Femur (tissue), 1 donor: Measurements from ENCODE around the gene ABCF1.
A peak's percentile ranks its signal among the peaks of the same experiment; 100 is the strongest.
"Not testable (repeated sequence)": the region's sequence is repeated elsewhere in the genome, so short reads cannot be mapped to it uniquely, and the experiment has no call there.

Source experiments
- DNase-seq: peaks from one replicate; pipeline ENCODE4 v3.0.0-alpha.2; 2017

ABCF1 gene

DNA sequence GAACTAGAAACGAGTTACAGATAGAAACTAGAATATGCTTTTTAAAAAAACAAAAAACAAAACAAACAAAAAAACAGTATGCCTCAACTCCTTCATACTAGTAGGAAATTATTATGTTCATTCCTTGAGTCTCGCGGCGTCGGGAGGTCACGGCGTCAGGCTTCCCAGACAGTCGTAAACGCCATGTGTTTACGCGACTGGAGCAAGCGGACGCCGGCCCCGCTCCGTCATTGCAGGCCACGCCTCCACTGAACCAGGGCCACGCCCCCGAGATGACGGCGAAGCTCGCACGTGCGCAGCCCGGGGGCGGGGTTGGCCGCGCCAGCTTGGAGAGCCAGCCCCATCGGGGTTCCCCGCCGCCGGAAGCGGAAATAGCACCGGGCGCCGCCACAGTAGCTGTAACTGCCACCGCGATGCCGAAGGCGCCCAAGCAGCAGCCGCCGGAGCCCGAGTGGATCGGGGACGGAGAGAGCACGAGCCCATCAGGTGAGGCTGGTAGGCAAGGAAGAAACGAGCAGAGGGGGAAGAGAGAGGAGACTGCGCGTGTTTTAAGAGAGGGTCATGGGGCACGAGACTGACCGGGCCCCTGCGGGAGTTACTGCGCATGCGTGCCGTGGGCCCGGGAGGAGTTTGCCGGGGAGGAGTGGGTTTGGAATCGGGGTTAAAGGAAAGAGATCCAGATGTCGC lies at the start of gene ABCF1:
TSS of gene ABCF1 (plus strand) at position 368 of the 687 bp plus-strand sequence. CDS start at position 414, 46 bp downstream.
- peak; percentile 99 for DNase-seq

- DNase-seq, result not testable (repeated sequence)
Measured at GRCh38 chr6:30521952-30522351, 49.3 kb upstream of the ABCF1 start.

DNA sequence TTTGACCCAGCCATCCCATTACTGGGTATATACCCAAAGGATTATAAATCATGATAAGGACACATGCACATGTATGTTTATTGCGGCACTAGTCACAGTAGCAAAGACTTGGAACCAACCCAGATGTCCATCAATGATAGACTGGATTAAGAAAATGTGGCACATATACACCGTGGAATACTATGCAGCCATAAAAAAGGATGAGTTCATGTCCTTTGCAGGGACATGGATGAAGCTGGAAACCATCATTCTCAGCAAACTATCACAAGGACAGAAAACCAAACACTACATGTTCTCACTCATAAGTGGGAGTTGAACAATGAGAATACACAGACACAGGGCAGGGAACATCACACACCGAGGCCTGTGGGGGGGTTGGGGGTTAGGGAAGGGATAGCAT lies 44.8 kb upstream of the ABCF1 start:
- not testable (repeated sequence) for DNase-seq

DNA sequence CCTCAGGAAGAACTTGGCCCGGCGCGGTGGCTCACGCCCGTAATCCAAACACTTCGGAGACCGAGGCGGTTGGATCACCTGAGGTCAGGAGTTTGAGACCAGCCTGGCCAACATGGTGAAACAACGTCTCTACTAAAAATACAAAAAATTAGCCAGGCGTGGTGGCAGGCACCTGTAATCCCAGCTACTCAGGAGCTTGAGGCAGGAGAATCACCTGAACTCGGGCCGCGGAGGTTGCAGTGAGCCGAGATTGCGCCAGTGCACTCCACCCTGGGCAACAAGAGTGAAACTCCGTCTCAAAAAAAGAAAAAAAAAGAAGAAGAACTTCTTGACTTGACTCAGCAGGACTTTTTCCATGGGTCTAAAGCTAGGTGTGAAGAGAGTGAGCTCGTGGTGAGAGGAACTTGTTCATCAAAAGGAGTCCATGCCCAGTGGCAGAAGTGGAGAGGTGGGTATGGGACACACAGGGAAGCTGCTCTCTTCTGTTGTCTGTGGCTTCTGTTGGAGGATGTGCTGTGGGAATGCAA lies 41.8 kb upstream of the ABCF1 start:
- not testable (repeated sequence) for DNase-seq

DNA sequence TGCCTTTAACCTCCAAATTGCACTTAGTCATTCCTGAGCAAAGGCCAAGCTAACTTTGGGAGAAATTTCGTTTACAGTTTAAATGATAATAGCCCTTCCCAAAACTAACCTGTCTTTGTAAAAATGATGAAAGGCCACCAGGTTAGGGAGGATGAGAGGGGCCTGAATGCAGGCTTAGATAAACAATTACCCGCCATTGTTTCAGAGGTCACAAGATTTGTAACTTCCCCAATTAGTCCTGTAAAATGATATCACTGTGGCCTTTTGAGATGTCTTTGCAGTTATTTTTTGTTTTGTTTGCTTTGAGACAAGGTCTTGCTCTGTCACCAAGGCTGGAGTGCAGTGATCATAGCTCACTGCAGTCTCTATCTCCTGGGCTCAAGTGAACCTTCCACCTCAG lies 41.2 kb upstream of the ABCF1 start:
- no peak for DNase-seq

GRCh38 chr6:30533460-30534294 lies 37.6 kb upstream of the ABCF1 start:
- no peak for DNase-seq

DNA sequence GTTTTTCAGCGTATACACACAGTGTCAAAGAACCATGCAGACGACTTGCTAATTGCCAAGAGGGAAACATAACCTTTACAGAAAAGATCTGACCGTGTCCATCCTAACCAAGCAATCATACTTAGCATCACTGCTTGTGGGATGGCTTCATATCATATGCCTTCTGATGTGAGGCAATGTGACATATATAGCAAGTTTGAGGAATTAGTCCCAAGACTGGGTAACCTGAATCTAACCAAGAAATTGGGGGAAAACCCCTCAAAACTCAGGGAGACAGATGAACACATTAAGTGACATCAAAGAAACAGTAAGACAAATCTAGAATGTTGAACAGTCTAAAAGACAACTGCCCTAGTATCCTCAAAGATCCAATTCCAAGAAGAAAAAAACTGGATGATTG lies 33.3 kb upstream of the ABCF1 start:
- DNase-seq, result no peak

DNA sequence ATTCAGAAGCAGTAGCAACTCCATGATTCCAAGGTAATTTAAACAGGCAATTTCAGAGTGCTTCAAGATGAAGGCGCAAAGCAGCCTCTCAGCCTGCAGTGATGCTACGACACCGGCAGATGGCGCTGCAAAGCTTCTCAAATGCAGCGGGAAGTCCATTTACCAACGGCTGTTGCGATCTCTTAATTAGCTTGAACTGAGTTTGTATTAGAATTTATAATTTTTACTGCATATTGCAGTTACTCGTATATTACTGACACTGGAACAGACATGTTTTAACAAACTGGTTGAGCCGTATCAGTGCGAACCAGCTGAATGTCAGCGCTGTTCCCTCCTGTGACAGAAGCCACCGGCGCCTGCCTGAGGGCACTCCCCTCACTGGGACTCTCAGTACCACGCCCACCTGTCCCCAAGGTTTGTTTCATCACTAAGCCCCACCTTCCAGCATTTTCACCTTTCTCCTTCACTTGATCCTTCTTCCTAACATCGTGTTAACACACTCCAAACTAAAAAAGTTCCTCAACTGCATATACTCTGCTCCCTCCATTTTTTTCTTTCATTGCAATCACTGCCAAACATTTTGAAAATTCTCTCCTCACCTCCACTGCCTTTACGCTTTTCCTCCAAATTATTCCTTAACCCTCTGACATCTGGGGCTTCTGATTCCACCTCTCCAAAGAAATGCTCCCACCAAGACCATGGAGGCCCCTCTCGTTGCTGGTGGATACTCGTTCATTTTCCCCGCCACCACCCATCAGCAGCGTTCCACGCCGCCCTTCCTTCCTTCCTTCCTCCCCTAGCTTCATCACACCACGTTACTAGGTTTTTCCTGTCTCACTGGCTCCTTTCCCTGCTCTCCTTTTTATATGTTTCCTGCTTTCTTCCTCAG lies 29.5 kb upstream of the ABCF1 start:
- DNase-seq, result peak; percentile 85

DNA sequence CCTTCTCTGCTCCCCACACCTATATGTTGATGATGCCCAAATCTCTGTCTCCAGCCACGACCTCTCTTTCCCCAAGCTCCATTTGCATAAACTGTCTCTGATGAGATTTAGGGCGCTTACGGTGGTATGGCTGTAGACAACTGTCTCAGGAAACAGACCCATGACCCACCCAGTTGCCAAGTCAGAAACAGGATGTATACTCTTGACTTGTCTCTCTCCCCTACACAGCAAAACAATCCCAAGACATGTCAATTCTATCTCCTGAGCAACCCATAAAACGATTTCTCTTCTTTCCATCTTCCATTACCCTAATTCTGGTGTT lies 28.9 kb upstream of the ABCF1 start:
- no peak for DNase-seq

GRCh38 chr6:30542915-30543314 lies 28.3 kb upstream of the ABCF1 start:
- no peak for DNase-seq

GRCh38 chr6:30543821-30544220 lies 27.4 kb upstream of the ABCF1 start:
- no peak for DNase-seq

DNA sequence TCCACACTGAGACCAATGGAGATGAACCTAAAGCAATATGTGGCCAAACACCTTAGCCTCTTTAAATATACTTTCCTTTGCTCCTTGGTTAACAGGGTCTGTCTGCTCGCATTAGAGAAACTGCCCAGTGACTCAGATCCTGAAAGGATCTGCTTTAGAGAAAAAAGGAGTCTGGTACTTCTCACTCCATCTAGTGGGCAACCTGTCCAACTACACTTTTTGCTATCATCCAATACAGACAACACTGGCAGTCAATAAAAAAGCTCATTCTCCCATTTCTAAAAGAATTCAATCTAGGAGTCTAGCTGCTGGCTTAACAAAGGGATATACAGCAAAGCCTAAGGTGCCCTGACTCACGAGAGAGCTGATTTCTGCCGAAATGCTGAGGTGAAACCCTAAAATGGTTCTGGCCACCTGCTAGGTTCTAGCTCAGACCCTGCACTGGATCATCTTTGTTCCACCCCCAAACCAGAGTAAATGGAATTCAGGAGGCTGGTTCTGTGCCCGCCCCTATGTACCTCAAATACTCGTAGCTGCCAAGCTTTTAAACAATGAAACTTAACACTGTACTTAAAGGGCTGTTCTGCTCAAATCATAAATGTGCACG lies 26.5 kb upstream of the ABCF1 start:
- DNase-seq, result no peak

DNA sequence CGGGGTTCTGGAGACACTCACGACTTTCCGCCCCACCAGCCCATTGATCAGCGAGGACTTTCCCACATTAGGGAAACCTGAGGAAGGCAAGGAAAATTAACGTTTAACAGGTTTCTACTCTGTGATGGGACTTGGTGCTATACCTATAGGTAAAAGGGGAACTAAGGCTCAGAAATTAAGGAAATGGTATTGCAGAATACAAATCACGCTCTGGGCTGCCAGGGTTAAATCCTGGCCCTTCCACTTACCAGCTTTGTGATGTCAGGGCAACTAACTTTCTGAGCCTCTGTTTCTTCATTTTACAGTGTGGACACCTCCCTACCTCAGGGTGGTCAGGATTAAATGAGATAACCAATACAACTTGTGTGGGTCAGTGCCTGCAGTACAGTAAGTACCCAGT lies 23.8 kb upstream of the ABCF1 start:
- no peak for DNase-seq

DNA sequence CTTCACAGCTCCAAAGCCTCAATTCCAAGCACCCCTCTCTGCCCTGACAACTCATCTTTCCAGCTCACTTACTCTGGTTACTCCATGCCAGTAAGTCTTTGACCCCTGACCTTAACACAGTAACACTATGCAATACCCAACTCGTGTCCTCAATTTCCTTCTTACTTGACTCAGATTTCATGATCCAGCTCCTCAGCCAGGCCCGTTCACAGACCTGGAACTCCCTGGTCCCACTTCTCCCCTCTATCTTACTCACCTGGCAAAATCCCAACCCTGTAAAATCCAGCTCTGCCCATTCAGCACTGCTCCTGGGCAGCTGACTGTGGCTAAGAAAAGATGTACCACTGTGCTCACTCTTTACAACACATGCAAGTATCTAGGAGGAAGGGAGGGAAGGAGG lies 22.9 kb upstream of the ABCF1 start:
- DNase-seq, result no peak

DNA sequence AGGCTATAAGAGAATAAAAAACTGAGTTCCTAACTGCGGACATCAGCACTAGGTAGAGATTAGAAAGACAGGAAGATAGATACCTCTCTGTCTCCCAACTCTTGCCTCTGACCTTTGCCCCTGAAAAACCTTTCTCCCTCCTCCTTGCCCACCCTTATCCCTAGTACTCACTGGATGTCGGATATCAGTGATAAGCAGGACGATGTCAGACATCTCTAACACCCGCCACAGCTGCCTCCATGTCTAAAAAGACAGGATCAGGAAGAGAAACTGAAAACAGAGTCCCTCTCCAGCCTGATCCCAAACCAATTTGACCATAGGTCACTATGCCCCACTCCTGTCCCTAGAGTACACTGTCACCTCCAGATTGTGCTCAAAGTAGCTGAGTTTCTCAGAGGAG lies 16.8 kb upstream of the ABCF1 start:
- no peak for DNase-seq

- DNase-seq, result peak; percentile 79
Measured at GRCh38 chr6:30554962-30555815, 16.1 kb upstream of the ABCF1 start.

DNA sequence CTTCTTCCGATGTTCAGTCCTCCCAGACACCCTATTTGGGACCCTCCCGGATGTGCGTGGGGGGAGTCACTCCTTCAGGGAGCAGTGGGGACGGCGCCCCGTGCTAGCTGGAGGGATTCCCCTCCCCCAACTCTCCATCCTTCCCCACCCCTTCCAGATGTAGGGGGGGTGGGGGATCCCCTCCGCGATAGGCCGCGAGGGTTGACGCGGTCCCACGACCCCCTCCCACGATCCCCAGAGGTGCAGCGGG lies 15.5 kb upstream of the ABCF1 start:
- peak; percentile 89 for DNase-seq

DNA sequence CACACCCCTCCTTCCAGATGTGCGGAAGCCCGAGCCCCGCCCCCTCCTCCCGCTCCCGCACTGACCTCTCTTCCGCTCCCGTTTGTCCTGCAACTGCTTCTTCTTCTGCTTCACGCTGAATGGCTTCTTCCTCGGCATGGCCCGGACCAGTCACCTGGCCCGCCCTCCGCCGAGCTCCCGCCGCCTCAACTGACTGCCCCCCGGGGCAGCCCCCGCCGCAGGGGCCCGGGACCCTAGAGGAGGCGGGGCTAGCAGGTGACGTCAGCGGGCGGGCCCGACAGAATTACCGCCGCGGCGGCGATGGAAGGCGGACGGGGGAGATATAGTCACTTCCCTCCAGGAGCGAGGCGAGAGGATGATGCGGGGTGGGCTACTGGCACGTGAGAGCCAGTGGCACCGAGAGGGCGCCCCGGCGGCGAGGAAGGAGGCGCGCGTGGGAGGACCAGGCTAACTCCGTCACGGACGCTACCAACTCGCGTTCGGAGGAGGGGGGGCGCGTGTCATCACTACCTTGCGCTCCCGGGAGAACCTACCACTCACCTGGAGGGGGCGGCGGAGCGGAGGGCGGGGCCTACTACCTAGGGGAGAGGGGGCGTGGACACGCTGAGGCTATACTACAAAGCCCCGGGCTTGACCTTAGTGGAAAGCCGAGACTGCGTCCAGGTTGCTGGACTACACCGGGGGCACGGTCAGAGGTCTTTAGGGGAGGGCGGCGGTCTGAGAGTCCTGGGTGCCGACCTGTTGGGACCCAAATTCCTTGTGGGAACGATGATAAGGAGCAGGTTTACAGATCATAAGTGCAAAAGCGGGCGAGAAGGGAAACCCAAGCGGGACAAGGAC lies 15.0 kb upstream of the ABCF1 start, which contains the start of gene GNL1:
TSS of gene GNL1 (minus strand) at position 424 of the 840 bp plus-strand sequence. CDS start at position 138, 286 bp downstream.
- DNase-seq, result peak; percentile 94

DNA sequence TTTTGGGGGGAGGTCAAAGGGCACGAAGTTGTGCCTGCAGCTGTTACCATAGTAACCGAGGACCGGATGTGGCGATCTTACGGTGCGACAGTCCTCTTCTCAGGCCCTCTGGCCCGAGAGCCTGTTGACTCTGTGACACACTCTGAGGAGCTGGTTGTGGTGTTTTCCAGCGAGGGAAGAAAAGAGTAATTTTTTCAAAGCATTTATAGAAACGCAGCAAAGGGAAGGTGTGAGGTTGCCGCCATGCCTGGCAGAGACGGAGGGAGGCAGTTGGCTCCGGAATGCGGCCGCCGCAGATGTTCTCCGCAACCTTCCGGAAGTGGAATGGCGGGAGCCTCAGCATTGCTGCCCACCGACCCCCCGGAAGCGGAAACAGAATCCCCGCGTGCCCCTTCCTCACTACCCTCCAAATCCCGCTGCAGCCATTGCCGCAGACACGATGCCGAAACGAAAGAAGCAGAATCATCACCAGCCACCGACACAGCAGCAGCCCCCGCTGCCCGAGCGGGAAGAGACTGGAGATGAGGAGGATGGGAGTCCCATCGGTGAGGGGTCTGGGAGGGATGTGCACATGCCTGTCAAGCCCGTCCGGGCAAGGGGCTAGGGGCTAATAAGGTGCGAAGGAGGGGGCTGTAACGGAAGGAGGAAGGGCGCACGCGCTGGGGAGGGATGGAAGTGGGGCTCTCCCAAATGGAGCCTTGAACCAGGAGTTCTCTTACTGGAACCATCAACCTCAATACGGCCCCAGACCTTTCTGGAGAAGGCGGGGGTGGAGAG lies 14.1 kb upstream of the ABCF1 start, which contains the start of gene PRR3:
TSS of gene PRR3 (plus strand) at position 390 of the 777 bp plus-strand sequence. CDS start at position 440, 50 bp downstream.
- peak; percentile 95 for DNase-seq

- DNase-seq, result no peak
Measured at GRCh38 chr6:30557683-30557981, 13.6 kb upstream of the ABCF1 start.
